Measurements from ENCODE around the gene DLGAP1.

DLGAP1 gene

DNA sequence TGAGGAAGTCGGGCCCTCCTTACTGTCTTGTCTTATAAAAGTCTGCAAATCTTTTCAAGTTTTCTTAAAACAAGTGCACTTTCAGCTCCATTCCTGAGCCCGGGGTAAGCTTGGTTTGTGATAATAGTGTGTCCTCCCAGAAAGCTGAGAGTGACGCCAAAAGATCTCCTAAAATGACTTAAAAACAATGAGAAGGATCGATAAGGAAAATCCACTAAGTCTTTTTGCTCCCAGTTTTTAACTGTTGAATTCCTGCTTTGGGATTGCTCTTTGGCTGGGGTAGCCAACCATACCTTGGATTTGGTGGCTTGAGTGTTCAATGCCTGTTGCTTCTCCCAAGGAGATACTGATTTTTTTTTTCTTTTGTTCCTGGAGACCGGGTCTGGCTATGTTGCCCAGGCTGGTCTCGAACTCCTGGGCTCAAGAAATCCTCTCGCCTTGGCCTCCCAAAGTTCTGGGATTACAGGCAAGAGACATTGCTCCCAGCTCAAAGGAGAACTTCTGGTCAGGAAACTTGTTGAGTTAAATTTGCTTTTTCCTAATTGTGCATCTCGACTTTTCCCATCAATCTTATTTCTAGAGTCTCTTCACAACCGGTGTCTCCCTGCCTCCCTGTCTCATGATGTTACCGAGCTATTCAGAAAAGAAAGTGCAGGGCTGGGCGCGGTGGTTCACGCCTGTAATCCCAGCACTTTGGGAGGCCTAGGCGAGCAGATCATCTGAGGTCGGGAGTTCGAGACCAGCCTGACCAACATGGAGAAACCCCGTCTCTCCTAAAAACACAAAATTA lies 1002.2 kb downstream of the DLGAP1 start:
- DNase-seq, result no peak

GRCh38 chr18:3451989-3452749 lies 1002.9 kb downstream of the DLGAP1 start:
- DNase-seq, result peak; percentile 42

GRCh38 chr18:3451183-3451988 lies 1003.7 kb downstream of the DLGAP1 start:
- DNase-seq, result peak; percentile 85

GRCh38 chr18:3450799-3451182 lies 1004.3 kb downstream of the DLGAP1 start:
- DNase-seq, result no peak

DNA sequence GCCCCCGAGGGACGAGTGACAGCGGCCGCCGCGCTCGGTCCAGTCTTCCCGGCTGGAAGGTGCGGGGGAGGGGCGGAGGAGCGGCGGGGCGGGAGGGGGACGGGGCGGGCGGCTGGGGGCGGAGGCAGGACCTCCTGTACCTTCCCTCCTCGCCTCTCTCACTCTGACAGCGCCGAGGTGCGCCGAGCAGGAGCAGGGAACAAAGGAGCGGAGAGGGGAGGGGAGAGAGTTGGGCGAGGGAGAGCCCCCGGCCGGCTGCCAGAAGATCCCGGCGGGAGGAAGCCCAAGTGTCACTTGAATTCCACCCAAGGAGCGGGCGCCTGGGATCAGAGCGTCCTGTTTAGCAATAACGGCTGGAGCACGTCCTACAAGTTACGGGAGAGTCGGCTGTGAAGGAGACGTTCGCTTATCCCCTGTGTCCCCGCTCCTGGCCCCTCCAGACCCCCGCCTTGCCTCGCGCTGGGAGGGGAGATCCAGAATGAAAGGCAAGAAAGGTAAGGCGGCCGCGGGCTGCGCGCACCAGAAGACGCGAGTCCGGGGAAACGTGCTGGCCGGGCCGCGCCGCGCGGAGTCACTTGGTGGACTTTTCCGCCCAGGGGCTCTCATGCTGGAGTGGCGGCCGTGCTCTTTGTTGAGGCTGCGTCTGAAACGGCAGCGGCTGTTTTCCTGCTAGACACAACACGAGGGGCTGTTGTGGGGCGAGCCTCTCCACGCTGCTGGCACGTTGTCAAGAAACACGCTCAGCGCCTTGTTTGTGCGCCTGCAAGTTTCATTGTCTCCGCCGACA lies 1004.9 kb downstream of the DLGAP1 start, which contains the start of gene TGIF1:
Gene TGIF1 (plus strand): TSS at position 161 of the 787 bp plus-strand sequence. CDS start 318 bp downstream, at position 479.
- DNase-seq, result peak; percentile 80

- no peak for DNase-seq
Measured at GRCh38 chr18:3449512-3450011, 1005.5 kb downstream of the DLGAP1 start.

DNA sequence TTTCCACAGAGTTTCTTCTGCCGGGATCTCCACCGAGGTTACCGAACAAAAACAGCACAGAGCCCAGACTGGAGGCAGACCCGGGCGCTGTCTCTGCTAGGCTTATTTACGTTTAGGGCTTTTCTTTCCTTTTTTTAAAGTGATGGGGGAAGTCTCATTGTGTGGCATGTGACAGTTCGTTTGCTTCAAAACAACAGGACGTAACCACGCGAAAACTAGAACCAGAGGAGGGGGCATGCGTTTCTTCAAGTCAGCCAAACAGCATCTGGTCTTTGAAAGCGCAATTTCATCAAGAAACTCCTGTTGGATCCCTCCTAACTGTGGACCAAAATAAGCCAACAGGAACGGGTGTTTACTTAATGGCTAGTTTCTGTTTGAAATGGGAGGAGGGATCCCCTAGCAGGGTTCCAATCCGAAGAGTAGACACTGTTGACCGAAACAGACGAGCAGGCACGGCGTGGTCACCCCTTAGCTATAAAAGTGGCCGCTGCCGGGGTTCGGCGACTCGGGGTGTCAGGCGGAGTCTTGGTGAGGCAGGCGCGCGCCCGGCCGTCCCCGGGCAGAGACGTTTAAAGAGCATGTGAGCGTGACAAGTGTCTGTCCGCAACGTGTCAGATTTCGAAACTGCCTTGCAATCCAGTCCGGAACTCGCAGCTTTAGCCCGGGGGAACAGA lies 1006.1 kb downstream of the DLGAP1 start:
- DNase-seq, result peak; percentile 87

DNA sequence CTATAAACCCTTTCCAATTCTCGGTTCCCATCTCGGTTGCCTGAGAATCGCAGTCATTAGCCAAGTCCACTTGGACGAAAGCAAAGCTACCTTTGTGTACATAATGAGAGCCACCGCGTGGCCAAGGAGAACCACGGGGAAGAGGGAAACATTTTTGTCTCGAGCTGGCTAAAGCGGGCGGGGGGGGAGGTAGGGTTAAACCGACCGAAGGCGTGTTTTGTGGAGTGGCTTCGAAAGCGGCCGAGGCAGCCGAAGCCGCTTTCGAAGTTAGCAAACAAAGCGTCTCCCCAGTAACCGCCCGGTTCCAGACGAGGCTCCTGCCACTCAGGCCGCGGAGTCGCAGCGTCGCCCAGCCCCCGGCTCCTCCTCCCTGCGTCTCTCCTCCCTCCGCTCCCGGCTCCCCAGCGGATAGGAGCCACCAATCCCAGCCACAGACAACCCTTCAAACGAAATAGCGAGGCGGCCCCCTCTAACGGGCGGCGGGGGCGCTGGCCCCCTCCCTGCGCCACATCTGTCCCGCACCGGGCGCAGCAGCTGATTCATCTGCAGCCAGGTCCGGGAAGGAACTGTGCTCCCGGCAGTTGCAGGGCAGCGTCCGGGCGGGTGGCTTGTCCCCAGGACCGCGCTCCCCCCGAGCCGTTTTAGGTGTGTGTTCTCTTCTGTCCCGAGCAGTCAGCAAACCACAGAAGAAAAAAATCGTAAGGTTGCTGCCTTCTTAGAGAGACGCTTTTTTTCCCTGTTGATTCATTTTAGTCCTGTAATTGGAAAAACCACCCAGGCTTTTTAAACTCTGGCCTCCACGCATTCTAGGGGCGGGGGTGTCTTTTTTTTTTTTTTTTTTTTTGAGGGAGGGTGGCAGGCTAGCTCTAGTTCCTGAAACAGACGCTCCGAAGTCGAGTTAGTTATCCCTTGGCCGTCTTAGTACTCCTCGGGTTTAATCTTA lies 1006.9 kb downstream of the DLGAP1 start:
- DNase-seq, result peak; percentile 91

DNA sequence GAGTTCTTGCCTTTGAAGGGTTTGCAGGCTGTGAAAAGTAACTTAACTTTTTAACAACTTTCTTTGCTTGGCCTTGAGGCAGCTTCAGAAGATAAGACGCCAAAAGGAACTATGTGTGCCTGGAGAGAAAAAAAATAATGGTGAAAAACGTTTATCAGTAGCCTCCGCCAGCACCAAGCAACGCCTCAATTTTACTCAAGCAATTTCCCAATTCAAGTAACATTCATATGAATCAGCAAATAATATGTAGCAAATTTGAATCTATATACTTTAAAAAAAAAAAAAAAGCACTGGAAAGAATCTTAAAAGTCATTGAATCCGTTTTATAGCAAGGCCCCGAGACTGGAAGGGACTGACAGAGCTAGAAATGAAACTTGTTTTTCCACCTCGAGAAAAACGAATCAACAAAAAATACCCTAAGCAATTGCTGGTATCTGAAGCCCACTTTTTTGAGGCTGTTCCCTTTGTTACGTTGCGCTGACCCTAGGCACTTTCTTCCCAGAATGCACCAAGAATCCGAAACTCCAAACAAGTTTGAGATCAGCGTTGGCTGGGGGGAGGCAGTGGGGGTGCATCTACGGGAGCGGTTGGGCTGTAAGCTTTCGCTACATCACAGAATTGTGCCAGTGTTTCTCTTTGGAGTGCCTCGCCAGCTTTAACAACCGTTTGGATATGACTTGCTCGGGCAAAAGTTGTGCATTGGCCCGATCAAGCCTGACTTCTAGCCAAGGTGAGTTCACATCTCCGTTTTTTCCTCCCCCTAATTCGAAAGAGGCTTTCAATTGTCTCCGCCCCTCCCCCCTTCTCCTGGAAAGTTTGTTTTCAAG lies 1007.8 kb downstream of the DLGAP1 start:
- DNase-seq, result no peak

Measured in CD4-positive, alpha-beta T cell treated with Interleukin-21 for 1 hour (primary cell).